Measurements from ENCODE around the gene GIT1. TPM values are rescaled to one million over a fixed set of nuclear protein-coding genes. Genes with fewer than 3 reads are reported as not detected.

The GIT1 gene
- total and polyA plus RNA-seq, 2 of the 13 experiments (the other 11 are each of a cell fraction or from before 2014, with no cell fraction given), result 14.2 to 30.8 TPM

DNA sequence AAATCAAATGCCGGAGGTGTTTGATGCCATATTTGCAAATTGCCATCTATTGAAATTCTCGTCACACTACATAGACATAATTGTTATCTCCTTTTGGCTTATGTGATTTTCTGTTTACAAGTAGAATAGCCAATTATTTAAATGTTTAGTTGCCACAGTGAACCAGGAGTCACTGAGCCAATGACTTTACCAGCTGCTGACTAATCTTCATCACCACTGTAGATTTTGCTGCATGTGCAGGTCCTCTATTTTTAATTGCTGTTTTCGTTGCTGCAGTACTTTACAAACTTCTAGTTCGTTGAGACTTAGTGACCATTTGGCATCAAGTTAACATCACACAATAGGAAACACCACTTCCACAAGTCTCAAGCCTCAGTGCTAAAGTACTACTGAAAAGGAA, 45.4 kb downstream of the GIT1 start:
- no peaks in the 10 kb centered on the region for H3K9me3 ChIP-seq (ENCODE audit: low read length)
- 98% methylated on average over 4 of the region's 4 CpGs for WGBS (ENCODE audit: low lambda C conversion rate)
- CTCF ChIA-PET (ENCODE audit: low intra/inter-chr PET ratio, low total read pairs), result no interaction called here
- H3K79me2 ChIP-seq (ENCODE audit: insufficient read depth, low read length), result no peaks in the 10 kb centered on the region
- intact Hi-C loops (cut with micrococcal nuclease; ENCODE audit: unreplicated experiment), result no loop called here
- no peak for ATAC-seq
- no peaks in the 10 kb centered on the region for H3K27me3 ChIP-seq (ENCODE audit: control insufficient read depth in 1 of 2, insufficient read depth in 2 of 2, low read length in 2 of 2)
- H3K4me2 ChIP-seq (ENCODE audit: low read depth, low read length), result no peak overlapping the region
- no peak for FAIRE-seq
- no peak overlapping the region for H3K9ac ChIP-seq (ENCODE audit: insufficient read depth, low read depth, low read length)
- no peak overlapping the region for H3K27ac ChIP-seq (ENCODE audit: extremely low read length, insufficient read depth, low read length)
- H3K36me3 ChIP-seq (replicated peaks in 1 of 2; ENCODE audit: control insufficient read depth in 1 of 2, insufficient read depth in 2 of 2, low read length in 2 of 2), result peaks cover 7 to 18% of the 10 kb centered on the region in 2 experiments; a peak in 4 of 5 replicates
- DNase-seq (ENCODE audit: low spot score), result no peak
- no TSS peak for BruUV-seq (replicated peaks)
- POLR2A ChIA-PET, result no interaction called here
- H3K4me3 ChIP-seq (replicated peaks in 1 of 3; ENCODE audit: insufficient read depth in 1 of 3, low read depth in 2 of 3, low read length in 3 of 3), result no peak overlapping the region
- TF ChIP-seq FOSL2 (CRISPR knock-in tag; IDR thresholded peaks at IDR 0.05), result no peak
- TF ChIP-seq, protein P1, sequence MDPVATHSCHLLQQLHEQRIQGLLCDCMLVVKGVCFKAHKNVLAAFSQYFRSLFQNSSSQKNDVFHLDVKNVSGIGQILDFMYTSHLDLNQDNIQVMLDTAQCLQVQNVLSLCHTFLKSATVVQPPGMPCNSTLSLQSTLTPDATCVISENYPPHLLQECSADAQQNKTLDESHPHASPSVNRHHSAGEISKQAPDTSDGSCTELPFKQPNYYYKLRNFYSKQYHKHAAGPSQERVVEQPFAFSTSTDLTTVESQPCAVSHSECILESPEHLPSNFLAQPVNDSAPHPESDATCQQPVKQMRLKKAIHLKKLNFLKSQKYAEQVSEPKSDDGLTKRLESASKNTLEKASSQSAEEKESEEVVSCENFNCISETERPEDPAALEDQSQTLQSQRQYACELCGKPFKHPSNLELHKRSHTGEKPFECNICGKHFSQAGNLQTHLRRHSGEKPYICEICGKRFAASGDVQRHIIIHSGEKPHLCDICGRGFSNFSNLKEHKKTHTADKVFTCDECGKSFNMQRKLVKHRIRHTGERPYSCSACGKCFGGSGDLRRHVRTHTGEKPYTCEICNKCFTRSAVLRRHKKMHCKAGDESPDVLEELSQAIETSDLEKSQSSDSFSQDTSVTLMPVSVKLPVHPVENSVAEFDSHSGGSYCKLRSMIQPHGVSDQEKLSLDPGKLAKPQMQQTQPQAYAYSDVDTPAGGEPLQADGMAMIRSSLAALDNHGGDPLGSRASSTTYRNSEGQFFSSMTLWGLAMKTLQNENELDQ (CRISPR knock-in tag; IDR thresholded peaks at IDR 0.05; ENCODE audit: borderline replicate concordance), result no peak
- no peaks in the 10 kb centered on the region for H3K4me1 ChIP-seq (ENCODE audit: insufficient read depth, low read length)
- in situ Hi-C loops (cut with HindIII; ENCODE audit: extremely low pct_ligation_motif_present, low pct_unique_long_range_greater_than_20kb), result no loop called here
- no peak overlapping the region for H2AFZ ChIP-seq (ENCODE audit: low read length)
- H4K20me1 ChIP-seq (ENCODE audit: insufficient read depth, low read length), result no peaks in the 10 kb centered on the region

DNA sequence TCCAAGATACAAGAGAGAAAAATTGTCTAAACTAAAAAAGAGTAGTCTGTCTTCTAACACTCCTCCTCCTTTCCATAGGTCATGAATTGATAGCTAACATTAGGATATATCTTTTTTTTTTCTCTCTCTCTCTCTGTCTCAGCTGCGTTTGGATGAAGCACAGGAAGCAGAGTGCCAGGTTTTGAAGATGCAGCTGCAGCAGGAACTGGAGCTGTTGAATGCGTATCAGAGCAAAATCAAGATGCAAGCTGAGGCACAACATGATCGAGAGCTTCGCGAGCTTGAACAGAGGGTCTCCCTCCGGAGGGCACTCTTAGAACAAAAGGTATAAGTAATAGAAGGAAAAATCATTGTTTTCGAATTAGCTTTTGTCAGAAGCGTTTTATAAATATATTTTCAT, 55.5 kb downstream of the GIT1 start:
- ATAC-seq, result no peak
- intact Hi-C loops (cut with micrococcal nuclease; ENCODE audit: unreplicated experiment), result no loop called here
- FAIRE-seq, result no peak

More for the DNA sequence above, 55.5 kb downstream of the GIT1 start:
- DNase-seq (ENCODE audit: low spot score), result no peak
- Histone ChIP-seq H3K27ac (ENCODE audit: extremely low read length, insufficient read depth, low read length) (no peak overlapping the region), H2AFZ (ENCODE audit: low read length) (no peak overlapping the region), H3K4me3 (replicated peaks in 1 of 3; ENCODE audit: insufficient read depth in 1 of 3, low read depth in 2 of 3, low read length in 3 of 3) (no peak overlapping the region), H3K36me3 (replicated peaks in 1 of 2; ENCODE audit: control insufficient read depth in 1 of 2, insufficient read depth in 2 of 2, low read length in 2 of 2) (peaks cover 7 to 44% of the 10 kb centered on the region in 2 experiments), H3K9ac (ENCODE audit: insufficient read depth, low read depth, low read length) (no peak overlapping the region), H3K79me2 (ENCODE audit: insufficient read depth, low read length) (no peaks in the 10 kb centered on the region), H3K4me1 (ENCODE audit: insufficient read depth, low read length) (peaks cover 6% of the 10 kb centered on the region), H3K27me3 (ENCODE audit: control insufficient read depth in 1 of 2, insufficient read depth in 2 of 2, low read length in 2 of 2) (no peaks in the 10 kb centered on the region), H4K20me1 (ENCODE audit: insufficient read depth, low read length) (peaks cover 5% of the 10 kb centered on the region; the same call in 1 of the 2 replicates), H3K9me3 (ENCODE audit: low read length) (no peaks in the 10 kb centered on the region), H3K4me2 (ENCODE audit: low read depth, low read length) (no peak overlapping the region)
- TF ChIP-seq ZNF207 (IDR thresholded peaks at IDR 0.05; ENCODE audit: borderline replicate concordance), result no peak
- ChIA-PET POLR2A (no interaction called here), CTCF (ENCODE audit: low intra/inter-chr PET ratio, low total read pairs) (no interaction called here)
- in situ Hi-C loops (cut with HindIII; ENCODE audit: extremely low pct_ligation_motif_present, low pct_unique_long_range_greater_than_20kb), result no loop called here
- 96% methylated on average over 8 of the region's 8 CpGs for WGBS (ENCODE audit: low lambda C conversion rate)
- no TSS peak for BruUV-seq (replicated peaks)
